Liver (tissue), 9 donors: ENCODE measurements around the gene CASZ1. TPM values are rescaled to one million over a fixed set of nuclear protein-coding genes. Genes with fewer than 3 reads are reported as not detected.

Experiments used
- DNase-seq: peaks from one replicate; pipeline ENCODE4 v3.0.0-alpha.2; 2017; ENCODE audit warnings: low spot score
- H3K27ac ChIP-seq, 2 donors: one replicate each; pipeline ENCODE4 v1.7.0; 2013; ENCODE audit warnings: inconsistent platforms in 2 of 2, low read length in 2 of 2, control low read depth in 1 of 2, low read depth in 1 of 2, mild to moderate bottlenecking in 1 of 2
- H3K27me3 ChIP-seq, 4 donors: one replicate each; pipeline versions ENCODE4 v1.6.1 to v1.7.0; 2013; ENCODE audit warnings: low read length in 3 of 4, inconsistent platforms in 1 of 4, mild to moderate bottlenecking in 1 of 4, moderate library complexity in 1 of 4; ENCODE audit not compliant: control insufficient read depth in 4 of 4, insufficient read depth in 4 of 4
- H3K36me3 ChIP-seq, 4 donors: one replicate each; pipeline versions ENCODE4 v1.6.1 to v1.7.0; 2013; ENCODE audit warnings: low read length in 3 of 4, mild to moderate bottlenecking in 3 of 4, low read depth in 1 of 4, moderate library complexity in 1 of 4; ENCODE audit not compliant: control insufficient read depth in 4 of 4, insufficient read depth in 3 of 4
- H3K4me1 ChIP-seq, 4 donors: one replicate each; pipeline versions ENCODE4 v1.6.1 to v1.7.0; 2013; ENCODE audit warnings: low read length in 3 of 4, mild to moderate bottlenecking in 3 of 4, moderate library complexity in 1 of 4; ENCODE audit not compliant: control insufficient read depth in 4 of 4, insufficient read depth in 4 of 4
- H3K4me3 ChIP-seq, 3 donors: one replicate each; pipeline versions ENCODE4 v1.6.1 to v1.7.0; 2013; ENCODE audit warnings: low read length in 3 of 3, control low read depth in 1 of 3, low read depth in 1 of 3, mild to moderate bottlenecking in 1 of 3
- H3K9ac ChIP-seq, 2 donors: one replicate each; pipeline ENCODE4 v1.7.0; 2013; ENCODE audit warnings: low read length in 2 of 2, mild to moderate bottlenecking in 2 of 2, moderate library complexity in 2 of 2, control low read depth in 1 of 2, low read depth in 1 of 2
- H3K9me3 ChIP-seq, 4 donors: one replicate each; pipeline versions ENCODE4 v1.6.1 to v1.7.0; 2013; ENCODE audit warnings: low read length in 3 of 4; ENCODE audit not compliant: control insufficient read depth in 4 of 4
- EGR1 ChIP-seq, 2 donors: IDR thresholded peaks; 2 replicates each; pipeline ENCODE4 v1.6.1; 2016 to 2018; ENCODE audit warnings: antibody characterized with exemption in 2 of 2, low read depth in 2 of 2
- FOXA1 ChIP-seq: IDR thresholded peaks from 2 replicates; pipeline ENCODE4 v1.6.1; 2016; ENCODE audit warnings: antibody characterized with exemption
- FOXA2 ChIP-seq: IDR thresholded peaks from 2 replicates; pipeline ENCODE4 v1.6.1; 2016; ENCODE audit warnings: antibody characterized with exemption
- GABPA ChIP-seq, 2 donors: IDR thresholded peaks in 1 of 2; conservative IDR thresholded peaks in 1 of 2; 2 replicates each; pipeline ENCODE4 v1.6.1; 2016; ENCODE audit warnings: antibody characterized with exemption in 2 of 2, mild to moderate bottlenecking in 1 of 2, moderate library complexity in 1 of 2
- HNF4A ChIP-seq, 2 donors: conservative IDR thresholded peaks; 2 replicates each; pipeline ENCODE4 v1.6.1; 2016; ENCODE audit warnings: antibody characterized with exemption in 2 of 2, mild to moderate bottlenecking in 2 of 2
- NR2F2 ChIP-seq: IDR thresholded peaks from 2 replicates; pipeline ENCODE4 v1.6.1; 2016; ENCODE audit warnings: antibody characterized with exemption
- RAD21 ChIP-seq, 2 donors: IDR thresholded peaks; 2 replicates each; pipeline ENCODE4 v1.6.1; 2016; ENCODE audit warnings: antibody characterized with exemption in 2 of 2, mild to moderate bottlenecking in 2 of 2
- RXRA ChIP-seq, 2 donors: IDR thresholded peaks; 2 replicates each; pipeline ENCODE4 v1.6.1; 2017 to 2018; ENCODE audit warnings: antibody characterized with exemption in 2 of 2, mild to moderate bottlenecking in 1 of 2
- TAF1 ChIP-seq: conservative IDR thresholded peaks from 2 replicates; pipeline ENCODE4 v1.6.1; 2016; ENCODE audit warnings: antibody characterized with exemption, mild to moderate bottlenecking
- YY1 ChIP-seq: IDR thresholded peaks from 2 replicates; pipeline ENCODE4 v1.6.1; 2016; ENCODE audit warnings: antibody characterized with exemption, mild to moderate bottlenecking
- WGBS: extraction: QIAGEN DNeasy Blood & Tissue Kit; methylation state at CpG from one replicate; pipeline ENCODE4 v1.1.7; 2013; 5-methylcytosine and 5-hydroxymethylcytosine counted together
- polyA plus RNA-seq, 2 donors: library from polyadenylated mRNA; stranded (reverse) in 1 of 2; unstranded in 1 of 2; fragments of 200-250 nt in 1 of 2; fragments of >200 nt in 1 of 2; fragmentation: Nextera tagmentation in 1 of 2; extraction: Ambion mirVana in 1 of 2; gene quantifications; one replicate each; pipeline versions ENCODE4 v1.2.1 to v1.2.3, GENCODE V29; 2013 to 2015
- total RNA-seq, 2 donors: library from RNA; depleted of rRNA; stranded (reverse); fragments of >200 nt; gene quantifications; one replicate each; pipeline ENCODE4 v1.2.3, GENCODE V29; 2014
- TF ChIP-seq, protein P1 (sequence below): IDR thresholded peaks from 2 replicates; pipeline ENCODE4 v1.6.1; 2016; ENCODE audit warnings: antibody characterized with exemption
- TF ChIP-seq, protein P2 (sequence below): fragments of 150-350 bp; IDR thresholded peaks from 2 replicates; pipeline ENCODE4 v1.5.1; 2017; ENCODE audit warnings: improper control_type of control experiment, low read depth, low read length; ENCODE audit not compliant: missing input control
- TF ChIP-seq, protein P3 (sequence below): IDR thresholded peaks from 2 replicates; pipeline ENCODE4 v1.6.1; 2016; ENCODE audit warnings: antibody characterized with exemption, mild to moderate bottlenecking
- donor health status: healthy.
- donor health status: healthy.
- donor health status: healthy.
- donor health status: healthy.
- donor health status: healthy.

The CASZ1 gene
- total and polyA plus RNA-seq, 4 donors = 1.0 to 3.5 (median 1.9) TPM

DNA sequence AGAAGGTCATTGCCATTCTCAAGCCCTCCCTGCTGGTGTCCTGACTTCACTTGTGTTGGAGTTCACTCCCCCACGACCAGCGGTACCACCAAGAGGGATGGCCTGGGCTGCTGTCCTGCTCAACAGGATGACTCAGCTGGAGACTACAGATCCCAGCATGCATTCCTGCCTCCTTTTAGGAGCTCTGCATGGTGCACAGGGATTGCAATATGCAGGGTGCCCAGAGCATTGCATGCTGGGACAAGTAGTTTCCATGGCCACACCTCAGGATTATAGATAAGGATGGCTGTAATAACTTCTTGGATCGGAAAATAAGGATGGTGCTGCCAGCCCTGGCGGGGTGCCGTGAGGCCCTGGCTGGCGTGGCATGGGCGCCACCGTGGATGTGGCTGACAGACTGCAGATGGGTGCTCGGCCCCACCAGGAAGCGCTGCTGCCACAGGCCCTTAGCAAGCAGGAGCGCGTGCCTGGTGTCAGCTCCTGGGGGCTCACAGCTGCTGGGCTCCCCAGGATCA is 150.0 kb downstream of the CASZ1 start:
- Histone ChIP-seq H3K4me3 (no peak overlapping the region), H3K27me3 (no peaks in the 10 kb centered on the region), H3K9ac (no peak overlapping the region), H3K9me3 (no peaks in the 10 kb centered on the region), H3K36me3 (peaks cover 0 to 13% (median 2%) of the 10 kb centered on the region in 4 donors), H3K4me1 (no peaks in the 10 kb centered on the region), H3K27ac (no peak overlapping the region)
- TF ChIP-seq RXRA (IDR thresholded peaks at IDR 0.05) = no peak
- TF ChIP-seq, protein P1, sequence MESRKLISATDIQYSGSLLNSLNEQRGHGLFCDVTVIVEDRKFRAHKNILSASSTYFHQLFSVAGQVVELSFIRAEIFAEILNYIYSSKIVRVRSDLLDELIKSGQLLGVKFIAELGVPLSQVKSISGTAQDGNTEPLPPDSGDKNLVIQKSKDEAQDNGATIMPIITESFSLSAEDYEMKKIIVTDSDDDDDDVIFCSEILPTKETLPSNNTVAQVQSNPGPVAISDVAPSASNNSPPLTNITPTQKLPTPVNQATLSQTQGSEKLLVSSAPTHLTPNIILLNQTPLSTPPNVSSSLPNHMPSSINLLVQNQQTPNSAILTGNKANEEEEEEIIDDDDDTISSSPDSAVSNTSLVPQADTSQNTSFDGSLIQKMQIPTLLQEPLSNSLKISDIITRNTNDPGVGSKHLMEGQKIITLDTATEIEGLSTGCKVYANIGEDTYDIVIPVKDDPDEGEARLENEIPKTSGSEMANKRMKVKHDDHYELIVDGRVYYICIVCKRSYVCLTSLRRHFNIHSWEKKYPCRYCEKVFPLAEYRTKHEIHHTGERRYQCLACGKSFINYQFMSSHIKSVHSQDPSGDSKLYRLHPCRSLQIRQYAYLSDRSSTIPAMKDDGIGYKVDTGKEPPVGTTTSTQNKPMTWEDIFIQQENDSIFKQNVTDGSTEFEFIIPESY = no peak
- TF ChIP-seq YY1 = no peak
- TF ChIP-seq, protein P2, sequence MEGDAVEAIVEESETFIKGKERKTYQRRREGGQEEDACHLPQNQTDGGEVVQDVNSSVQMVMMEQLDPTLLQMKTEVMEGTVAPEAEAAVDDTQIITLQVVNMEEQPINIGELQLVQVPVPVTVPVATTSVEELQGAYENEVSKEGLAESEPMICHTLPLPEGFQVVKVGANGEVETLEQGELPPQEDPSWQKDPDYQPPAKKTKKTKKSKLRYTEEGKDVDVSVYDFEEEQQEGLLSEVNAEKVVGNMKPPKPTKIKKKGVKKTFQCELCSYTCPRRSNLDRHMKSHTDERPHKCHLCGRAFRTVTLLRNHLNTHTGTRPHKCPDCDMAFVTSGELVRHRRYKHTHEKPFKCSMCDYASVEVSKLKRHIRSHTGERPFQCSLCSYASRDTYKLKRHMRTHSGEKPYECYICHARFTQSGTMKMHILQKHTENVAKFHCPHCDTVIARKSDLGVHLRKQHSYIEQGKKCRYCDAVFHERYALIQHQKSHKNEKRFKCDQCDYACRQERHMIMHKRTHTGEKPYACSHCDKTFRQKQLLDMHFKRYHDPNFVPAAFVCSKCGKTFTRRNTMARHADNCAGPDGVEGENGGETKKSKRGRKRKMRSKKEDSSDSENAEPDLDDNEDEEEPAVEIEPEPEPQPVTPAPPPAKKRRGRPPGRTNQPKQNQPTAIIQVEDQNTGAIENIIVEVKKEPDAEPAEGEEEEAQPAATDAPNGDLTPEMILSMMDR = no peak
- TF ChIP-seq RAD21 (IDR thresholded peaks at IDR 0.05) = no peak
- TF ChIP-seq, protein P3, sequence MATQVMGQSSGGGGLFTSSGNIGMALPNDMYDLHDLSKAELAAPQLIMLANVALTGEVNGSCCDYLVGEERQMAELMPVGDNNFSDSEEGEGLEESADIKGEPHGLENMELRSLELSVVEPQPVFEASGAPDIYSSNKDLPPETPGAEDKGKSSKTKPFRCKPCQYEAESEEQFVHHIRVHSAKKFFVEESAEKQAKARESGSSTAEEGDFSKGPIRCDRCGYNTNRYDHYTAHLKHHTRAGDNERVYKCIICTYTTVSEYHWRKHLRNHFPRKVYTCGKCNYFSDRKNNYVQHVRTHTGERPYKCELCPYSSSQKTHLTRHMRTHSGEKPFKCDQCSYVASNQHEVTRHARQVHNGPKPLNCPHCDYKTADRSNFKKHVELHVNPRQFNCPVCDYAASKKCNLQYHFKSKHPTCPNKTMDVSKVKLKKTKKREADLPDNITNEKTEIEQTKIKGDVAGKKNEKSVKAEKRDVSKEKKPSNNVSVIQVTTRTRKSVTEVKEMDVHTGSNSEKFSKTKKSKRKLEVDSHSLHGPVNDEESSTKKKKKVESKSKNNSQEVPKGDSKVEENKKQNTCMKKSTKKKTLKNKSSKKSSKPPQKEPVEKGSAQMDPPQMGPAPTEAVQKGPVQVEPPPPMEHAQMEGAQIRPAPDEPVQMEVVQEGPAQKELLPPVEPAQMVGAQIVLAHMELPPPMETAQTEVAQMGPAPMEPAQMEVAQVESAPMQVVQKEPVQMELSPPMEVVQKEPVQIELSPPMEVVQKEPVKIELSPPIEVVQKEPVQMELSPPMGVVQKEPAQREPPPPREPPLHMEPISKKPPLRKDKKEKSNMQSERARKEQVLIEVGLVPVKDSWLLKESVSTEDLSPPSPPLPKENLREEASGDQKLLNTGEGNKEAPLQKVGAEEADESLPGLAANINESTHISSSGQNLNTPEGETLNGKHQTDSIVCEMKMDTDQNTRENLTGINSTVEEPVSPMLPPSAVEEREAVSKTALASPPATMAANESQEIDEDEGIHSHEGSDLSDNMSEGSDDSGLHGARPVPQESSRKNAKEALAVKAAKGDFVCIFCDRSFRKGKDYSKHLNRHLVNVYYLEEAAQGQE = no peak
- no peak for TF ChIP-seq GABPA (IDR thresholded peaks at IDR 0.05 in 1 of 2, conservative IDR thresholded peaks at IDR 0.05 in 1 of 2)
- 92% methylated on average over 12 of the region's 12 CpGs for WGBS
- no peak for DNase-seq

DNA sequence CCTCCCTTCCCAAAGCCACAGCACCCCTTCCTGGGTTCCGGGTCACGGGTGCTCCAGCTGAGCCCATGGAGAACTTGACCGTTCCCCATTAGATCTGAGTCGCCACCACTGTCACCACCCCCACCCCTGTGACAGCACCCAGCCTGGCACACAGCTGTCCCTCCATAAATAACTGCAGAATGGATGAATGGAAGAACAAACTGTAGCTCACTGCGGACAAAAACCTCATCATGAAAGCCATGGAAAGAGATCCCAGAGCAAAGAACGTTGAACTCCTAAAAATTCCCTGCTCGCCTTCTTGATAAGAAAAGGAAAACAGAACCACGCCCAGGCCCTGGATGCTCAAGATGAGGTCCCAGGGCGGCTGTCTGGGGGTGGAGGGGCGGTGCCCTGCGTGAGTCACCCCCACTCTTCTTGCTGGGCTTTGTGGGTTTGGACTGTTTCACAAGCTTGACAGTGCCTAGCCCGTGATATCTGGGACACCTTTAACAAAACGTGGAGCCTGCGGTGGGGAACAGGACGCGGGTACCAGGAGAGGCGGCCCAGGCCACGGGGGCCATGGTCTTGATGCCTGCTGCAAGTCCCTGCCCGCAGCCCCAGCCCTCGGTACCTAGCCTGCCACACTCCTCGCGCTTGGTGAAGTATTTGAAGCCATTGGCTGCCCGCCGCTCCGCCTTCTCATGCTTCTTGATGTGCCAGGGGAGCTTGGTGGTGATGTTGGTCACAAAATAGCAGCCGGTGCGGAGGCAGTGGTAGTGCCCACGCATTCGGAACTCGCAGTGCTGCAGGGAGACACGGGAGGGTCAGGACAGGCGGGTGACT is 151.9 kb downstream of the CASZ1 start:
- Histone ChIP-seq H3K27me3 (no peaks in the 10 kb centered on the region), H3K27ac (no peak overlapping the region), H3K4me1 (no peaks in the 10 kb centered on the region), H3K9ac (no peak overlapping the region), H3K9me3 (no peaks in the 10 kb centered on the region), H3K4me3 (no peak overlapping the region), H3K36me3 (peaks cover 0 to 15% (median 2%) of the 10 kb centered on the region in 4 donors)
- WGBS = 95% methylated on average over 32 of the region's 32 CpGs
- TF ChIP-seq, protein P3 = no peak
- no peak for TF ChIP-seq TAF1
- TF ChIP-seq NR2F2 = no peak
- TF ChIP-seq, protein P1 = no peak
- no peak for TF ChIP-seq FOXA1
- no peak for TF ChIP-seq FOXA2
- no peak for TF ChIP-seq EGR1 (IDR thresholded peaks at IDR 0.05; ENCODE audit: low read depth in 2 of 2)
- no peak for TF ChIP-seq RAD21 (IDR thresholded peaks at IDR 0.05)
- TF ChIP-seq YY1 = no peak
- TF ChIP-seq HNF4A (conservative IDR thresholded peaks at IDR 0.05) = no peak
- DNase-seq = no peak
